ENCODE measurements around the gene DLX5.

The DLX5 gene

DNA sequence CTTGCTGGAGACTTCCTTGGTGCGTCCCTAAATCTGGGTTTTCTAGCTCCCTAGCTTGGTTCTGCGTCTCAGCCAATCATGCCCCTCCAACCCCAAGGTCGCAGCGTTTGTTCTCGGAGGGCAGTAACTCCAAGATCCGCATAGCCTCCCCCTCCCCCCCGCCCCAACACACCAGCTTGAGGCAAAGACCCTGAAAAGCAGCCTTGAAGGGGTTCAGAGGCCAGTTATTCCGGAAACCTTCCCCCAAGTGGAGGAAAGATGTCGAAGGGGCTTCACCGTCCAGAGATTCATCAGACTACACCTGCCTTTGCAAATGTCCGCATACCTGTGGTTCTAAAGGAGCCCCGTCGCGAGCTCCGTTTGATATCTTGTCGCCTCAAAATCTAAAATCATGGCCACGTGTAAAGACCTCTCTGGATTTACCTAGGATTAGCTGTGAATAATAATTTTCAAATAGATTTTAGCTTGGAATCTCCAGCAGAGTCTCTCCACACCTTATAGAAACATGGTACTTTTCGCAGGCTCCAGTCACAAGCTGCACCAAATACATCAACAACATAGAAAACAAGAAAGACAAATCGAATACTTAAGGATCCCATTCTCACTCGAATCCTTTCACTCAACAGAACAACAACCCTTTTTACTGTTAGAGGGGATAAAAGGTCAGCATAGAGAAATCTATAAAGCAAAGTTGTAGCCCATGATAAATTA, 11.3 kb downstream of the DLX5 start:
- no peak for DNase-seq (ENCODE audit: low read depth)
- H3K4me3 ChIP-seq (ENCODE audit: control insufficient read depth, low read depth, low read length) = no peak overlapping the region
- TF ChIP-seq, protein P1, sequence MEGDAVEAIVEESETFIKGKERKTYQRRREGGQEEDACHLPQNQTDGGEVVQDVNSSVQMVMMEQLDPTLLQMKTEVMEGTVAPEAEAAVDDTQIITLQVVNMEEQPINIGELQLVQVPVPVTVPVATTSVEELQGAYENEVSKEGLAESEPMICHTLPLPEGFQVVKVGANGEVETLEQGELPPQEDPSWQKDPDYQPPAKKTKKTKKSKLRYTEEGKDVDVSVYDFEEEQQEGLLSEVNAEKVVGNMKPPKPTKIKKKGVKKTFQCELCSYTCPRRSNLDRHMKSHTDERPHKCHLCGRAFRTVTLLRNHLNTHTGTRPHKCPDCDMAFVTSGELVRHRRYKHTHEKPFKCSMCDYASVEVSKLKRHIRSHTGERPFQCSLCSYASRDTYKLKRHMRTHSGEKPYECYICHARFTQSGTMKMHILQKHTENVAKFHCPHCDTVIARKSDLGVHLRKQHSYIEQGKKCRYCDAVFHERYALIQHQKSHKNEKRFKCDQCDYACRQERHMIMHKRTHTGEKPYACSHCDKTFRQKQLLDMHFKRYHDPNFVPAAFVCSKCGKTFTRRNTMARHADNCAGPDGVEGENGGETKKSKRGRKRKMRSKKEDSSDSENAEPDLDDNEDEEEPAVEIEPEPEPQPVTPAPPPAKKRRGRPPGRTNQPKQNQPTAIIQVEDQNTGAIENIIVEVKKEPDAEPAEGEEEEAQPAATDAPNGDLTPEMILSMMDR (IDR thresholded peaks at IDR 0.05; ENCODE audit: control insufficient read depth, insufficient read depth, low read depth, low read length, missing control alignments) = no peak

DNA sequence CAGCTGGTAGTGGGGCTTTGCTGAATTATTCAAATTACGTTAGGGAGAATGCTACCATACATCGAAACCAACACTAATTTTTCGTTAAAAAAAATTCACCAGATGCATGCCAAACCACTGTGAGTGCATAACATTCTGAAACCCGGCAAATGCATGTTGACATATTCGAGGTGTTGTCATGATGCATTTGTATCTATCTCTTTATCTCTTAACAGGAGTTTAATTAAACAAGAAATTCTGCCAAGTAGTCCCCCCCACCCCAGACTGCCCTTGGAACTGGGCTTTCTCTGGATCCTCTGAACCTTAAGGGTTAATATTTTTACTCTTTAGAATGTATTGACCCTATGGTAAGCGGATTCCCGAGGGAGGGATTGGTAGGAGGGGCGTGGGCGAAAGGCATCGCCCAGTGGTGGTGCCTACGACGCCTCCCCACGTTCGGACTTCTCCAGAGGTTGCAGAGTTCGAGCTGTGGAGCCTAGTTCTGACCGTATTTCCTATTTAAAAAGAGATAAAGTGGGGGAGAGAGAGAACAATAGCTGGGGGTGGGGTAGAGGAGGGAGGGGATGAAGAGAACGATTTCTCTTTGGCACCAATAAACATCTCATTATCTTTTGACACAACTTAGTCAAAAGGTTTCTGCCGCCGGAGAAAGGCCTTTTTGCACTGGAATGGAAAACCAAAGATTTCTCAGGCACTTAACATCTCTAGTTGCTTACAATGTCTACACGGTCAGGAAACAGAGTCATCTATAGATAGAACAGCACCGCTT, 12.1 kb downstream of the DLX5 start:
- no peak for DNase-seq (ENCODE audit: low read depth)
- TF ChIP-seq, protein P1 (IDR thresholded peaks at IDR 0.05; ENCODE audit: control insufficient read depth, insufficient read depth, low read depth, low read length, missing control alignments) = no peak
- H3K4me3 ChIP-seq (ENCODE audit: control insufficient read depth, low read depth, low read length) = no peak overlapping the region

DNA sequence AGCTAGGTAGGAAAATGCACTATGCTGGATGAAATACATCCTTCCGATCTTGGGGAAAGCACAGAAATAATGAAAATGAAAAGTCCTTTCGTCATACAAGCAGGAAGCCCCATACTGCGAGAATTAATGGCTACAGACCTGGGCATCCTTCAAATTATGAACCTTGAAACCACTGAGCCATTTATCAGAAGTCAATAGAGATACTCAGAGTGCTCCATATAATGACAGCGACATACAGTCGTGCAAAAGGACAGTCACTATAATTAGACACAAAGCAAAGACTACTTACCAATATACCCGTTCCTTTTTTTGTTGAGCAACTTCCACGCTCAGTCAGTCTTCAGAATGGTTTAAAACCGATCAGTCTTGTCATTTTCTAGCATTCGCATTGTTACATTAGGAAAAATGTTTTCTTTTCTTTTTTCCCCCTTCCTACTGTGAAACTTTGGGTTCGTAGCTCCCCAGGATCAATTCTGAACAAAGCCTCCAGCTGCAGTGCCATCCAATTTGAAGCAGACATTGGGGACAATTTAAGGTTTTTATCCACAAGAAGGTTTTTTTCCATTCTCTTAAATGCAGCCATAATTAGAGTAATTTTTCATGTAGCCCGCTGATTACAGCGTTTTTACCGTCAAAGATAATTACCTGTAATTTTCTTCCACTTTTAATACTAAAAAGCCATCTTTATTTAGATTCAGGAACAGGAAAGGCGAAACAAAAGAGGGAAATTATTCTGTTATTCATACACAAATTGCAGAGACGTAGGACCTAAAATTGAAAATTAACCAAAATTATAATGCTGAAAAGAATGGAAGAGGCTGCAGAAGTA, 12.9 kb downstream of the DLX5 start:
- no peak overlapping the region for H3K4me3 ChIP-seq (ENCODE audit: control insufficient read depth, low read depth, low read length)
- TF ChIP-seq, protein P1 (IDR thresholded peaks at IDR 0.05; ENCODE audit: control insufficient read depth, insufficient read depth, low read depth, low read length, missing control alignments) = no peak
- DNase-seq (ENCODE audit: low read depth) = no peak

DNA sequence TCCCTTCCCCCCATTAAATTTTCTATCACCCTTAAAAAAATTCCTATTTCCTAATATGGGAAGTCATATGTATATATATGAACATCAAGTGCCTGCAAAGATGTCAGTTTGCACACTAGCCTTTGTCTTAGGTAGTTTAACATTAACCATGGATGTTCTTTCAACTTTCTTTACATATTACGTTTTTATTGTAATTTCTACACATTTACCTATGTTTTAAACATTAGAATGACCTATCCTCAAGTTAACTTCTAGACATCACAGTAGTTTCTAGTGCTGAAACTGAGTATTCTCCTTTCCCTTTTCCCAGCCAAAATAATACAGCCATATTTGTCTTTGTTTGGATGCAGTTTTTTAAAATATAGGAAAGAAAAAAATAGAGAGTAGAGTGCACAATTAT, 13.5 kb downstream of the DLX5 start:
- H3K4me3 ChIP-seq (ENCODE audit: control insufficient read depth, low read depth, low read length) = no peak overlapping the region
- DNase-seq (ENCODE audit: low read depth) = no peak
- TF ChIP-seq, protein P1 (IDR thresholded peaks at IDR 0.05; ENCODE audit: control insufficient read depth, insufficient read depth, low read depth, low read length, missing control alignments) = no peak

DNA sequence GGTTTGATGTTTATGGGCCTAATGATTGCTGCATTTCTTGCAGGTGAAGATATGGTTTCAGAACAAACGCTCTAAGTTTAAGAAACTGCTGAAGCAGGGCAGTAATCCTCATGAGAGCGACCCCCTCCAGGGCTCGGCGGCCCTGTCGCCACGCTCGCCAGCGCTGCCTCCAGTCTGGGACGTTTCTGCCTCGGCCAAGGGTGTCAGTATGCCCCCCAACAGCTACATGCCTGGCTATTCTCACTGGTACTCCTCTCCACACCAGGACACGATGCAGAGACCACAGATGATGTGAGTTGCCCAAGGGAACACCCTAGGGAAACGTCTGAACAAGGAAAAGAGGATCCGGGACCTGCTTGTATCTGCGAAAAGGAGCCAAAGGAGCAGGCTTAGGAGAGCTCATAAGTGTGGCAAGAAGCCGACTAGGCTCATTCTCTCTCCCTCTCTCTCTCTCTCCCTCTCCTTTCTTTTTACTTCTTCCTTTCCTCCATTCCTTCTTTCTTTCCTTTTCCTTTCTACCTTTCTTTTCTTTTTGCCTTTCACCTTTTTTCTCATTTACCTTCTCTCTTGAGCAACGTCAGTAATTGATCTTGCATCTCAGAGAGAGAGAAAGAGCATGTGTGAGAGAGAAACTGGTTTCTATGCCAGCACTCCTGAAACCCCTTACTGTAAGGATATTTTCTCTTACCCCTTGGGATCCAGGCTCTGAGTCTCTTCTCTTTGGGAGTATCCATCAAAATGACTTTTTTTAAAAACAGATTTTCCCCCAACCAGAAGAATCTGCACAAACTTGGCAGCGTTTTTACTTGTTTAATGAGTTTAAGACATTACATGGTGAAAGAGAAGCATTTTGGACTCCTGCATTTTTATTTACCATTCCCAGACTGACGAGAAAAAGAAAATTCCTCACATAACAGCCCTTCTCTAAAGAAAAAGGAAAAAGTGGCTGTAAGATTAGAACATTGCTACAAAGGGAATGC, 14.6 kb downstream of the DLX5 start:
- DNase-seq (ENCODE audit: low read depth) = no peak
- TF ChIP-seq, protein P1 (IDR thresholded peaks at IDR 0.05; ENCODE audit: control insufficient read depth, insufficient read depth, low read depth, low read length, missing control alignments) = no peak

More for the DNA sequence above, 14.6 kb downstream of the DLX5 start:
- H3K4me3 ChIP-seq (ENCODE audit: control insufficient read depth, low read depth, low read length) = no peak overlapping the region

Data from AG09309 (cell line).